GM18502 (cell line): ENCODE results near the gene FAM131B.
"Not testable (repeated sequence)": the region's sequence is repeated elsewhere in the genome, so short reads cannot be mapped to it uniquely, and the experiment has no call there.

Source experiments
- ATAC-seq: cut with Tn5 transposase; IDR thresholded peaks from one replicate; pipeline ENCODE4 v1.9.1; 2021; ENCODE audit warnings: mild to moderate bottlenecking; ENCODE audit not compliant: unreplicated experiment, poor library complexity

FAM131B gene

GRCh38 chr7:143362131-143363015, at the start of gene FAM131B:
Gene FAM131B, minus strand, starts transcription at chr7:143362713. Its CDS starts 110 bp downstream, at chr7:143362603.
- no peak for ATAC-seq

DNA sequence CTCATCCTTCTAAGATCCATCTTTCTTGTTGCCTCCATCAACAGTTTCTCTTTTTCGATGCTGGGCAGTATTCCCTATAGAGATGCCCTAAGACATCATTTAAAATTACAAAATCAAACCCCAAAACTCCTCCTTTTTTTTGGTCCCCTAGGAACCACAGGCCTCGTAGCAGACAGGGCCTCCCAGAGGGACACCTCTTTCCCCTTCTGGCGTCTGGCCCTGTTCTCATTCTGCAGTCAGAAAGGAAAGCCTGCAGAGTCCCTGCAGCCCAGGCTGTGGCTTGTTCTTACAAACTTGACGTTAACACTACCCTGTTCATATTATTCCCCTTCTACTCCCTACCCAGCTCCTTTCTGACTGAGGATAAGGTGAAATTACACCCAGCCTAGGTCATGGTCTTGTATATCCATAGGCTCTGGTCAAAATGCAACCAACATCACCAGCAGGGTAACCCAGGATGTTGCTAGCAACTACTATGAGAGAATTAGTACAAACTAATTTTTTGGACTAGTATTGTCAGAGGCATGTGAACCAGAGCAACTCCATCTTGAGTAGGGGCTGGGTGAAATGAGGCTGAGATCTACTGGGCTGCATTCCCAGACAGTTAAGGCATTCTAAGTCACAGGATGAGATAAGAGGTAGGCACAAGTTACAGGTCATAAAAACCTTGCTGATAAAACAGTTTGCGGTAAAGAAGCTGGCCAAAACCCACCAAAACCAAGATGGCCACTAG, 49.6 kb upstream of the FAM131B start:
- ATAC-seq: no peak

GRCh38 chr7:143410521-143411004, 48.0 kb upstream of the FAM131B start:
- ATAC-seq: no peak

- ATAC-seq: no peak
These were observed 46.4 kb upstream of the FAM131B start, which contains the start of gene EPHA1 for GRCh38 chr7:143408686-143409561. Gene EPHA1, minus strand, starts transcription at chr7:143408856. Its CDS starts 51 bp downstream, at chr7:143408805.

DNA sequence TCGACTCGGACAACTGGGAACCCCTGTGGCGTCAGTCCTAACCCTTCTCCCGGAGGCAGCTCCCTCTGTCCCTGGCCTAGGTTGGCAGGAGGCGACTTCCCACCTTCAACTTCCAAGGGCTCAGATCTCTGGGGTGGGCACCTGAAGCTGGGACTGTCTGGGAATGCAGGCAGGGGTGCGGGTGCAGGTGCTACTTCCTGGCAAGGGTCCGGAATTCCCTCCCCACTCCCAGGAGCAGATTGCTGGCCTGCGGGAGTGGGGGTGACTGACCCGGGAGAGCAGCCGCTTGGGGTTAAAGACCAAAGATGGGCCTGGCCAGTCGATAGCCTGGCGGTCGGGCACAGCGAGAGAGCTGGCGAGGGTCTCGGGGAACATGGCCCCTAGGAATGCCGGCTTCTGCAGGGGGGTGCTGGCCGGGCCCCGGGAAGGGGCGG, 45.8 kb upstream of the FAM131B start:
- ATAC-seq: no peak

DNA sequence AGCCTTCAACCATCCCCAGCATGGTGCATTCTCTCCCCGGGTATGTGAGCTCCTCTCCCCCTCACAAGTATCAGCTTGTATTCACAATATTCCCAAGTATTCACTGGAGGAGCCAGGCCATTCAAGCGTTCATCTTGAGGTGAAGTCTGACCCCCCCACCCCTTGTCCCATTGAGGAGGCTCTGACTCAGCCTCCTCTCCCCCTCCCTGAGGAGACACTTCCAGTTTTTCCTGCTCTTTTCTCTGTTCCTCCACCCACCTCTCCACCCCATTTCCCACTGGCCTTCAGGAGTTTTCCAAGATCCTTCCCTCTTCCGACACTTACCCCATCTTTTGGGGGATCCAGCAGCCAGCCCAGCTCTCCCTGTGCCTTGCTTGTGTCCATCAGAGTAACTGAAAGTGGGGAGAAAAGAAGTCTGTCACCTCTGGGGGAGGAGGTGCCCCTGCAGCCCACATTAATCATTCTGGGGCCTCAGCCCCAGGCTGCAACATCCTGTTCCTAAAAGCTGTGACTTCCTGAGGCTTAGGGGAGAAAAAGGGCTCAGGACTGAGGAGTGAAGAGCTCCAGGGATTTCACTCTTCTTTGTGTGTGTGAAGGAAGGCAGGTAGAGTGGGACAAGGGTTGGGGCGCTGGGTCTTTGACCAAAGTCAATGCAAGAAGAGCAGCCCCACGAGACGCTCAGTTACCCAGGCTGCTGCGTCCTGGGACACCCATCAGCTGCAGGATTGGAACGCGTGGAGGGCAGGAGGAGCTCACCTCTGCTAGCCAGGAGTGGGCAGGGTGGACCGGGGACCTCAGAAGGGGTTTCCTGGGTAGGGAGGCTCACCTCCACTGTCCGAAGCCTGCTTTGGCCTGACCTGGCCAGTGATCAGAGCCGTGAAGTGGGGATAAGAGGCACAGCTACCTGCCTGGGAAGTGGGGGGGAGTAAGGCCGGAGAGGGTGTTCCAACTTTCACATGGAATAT, 45.1 kb upstream of the FAM131B start:
- ATAC-seq: no peak

- no peak for ATAC-seq
These were observed 43.5 kb upstream of the FAM131B start for GRCh38 chr7:143406002-143406357.

DNA sequence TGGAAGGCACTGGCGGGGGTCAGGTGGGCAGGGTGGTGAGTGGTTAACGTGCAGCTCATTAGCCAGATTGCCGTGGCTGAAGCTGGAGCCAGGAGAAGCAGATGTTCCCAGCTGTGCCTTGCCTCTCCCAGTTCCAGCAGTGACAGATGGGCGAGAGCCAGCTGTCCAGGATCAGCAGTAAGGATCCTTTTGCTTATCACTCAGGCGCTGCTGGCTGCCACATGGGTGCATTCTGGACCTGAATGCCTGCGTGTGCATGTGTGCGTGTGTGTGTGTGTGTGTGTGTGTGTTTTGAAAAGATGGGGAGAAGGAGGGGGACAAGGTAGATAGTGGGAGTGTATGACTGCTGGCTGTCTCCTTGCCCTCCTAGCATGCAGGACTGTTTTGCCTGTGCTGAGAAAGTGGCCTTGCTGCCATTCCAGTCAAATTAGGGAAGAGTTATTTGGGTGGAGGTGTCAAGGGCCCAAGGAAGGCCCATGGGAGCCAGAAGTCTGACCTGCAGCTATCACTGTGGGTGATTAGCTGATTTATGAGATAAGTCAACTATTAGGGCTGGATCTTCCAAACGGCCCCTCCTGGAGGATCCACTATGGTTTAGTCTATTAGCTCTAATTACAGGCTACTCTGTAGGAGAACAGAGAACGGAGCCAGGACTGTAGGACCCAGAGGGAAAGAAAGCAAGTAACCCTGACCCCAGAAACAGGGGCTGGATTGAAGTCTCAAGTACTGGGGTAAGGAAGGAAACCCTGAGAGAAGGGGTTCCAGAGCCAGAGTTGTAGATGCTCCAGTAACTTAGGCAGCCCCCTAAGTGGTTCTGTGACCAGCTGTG, 42.9 kb upstream of the FAM131B start:
- no peak for ATAC-seq

DNA sequence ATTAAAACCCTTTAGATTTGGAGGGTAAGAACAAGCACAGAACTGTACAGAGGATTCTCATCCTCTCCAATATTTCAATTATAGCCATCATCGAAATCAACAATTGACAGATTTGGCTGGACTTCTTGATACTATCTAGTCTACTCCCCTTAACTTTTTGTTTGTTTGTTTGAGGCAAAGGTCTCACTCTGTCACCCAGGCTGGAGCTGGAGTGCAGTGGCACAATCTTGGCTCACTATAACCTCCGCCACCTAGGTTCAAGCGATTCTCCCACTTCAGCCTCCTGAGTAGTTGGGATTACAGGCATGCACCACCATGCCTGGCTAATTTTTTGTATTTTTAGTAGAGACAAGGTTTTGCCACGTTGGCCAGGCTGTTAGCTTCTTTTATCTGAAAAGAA, 39.7 kb upstream of the FAM131B start:
- not testable (repeated sequence) for ATAC-seq

GRCh38 chr7:143401265-143401664, 38.8 kb upstream of the FAM131B start:
- no peak for ATAC-seq

DNA sequence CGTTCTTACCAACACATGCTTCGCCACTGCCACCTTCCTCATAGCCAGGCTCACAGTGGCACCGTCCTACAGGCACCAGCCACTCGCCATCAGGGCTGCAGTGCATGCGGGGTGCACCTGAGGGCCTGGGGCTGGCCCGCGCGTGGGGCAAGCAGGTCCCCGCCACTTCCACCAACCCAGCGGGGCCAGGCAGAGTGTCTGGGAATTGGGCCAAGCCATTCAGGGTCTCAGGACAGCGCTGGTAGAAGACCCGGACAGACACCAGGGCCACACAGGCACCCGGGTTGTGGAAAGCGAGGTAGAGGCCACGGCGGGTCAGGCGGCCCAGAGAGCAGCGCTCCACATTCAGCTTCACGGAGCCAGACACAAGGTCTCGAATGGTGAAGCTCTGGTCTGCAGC, 37.1 kb upstream of the FAM131B start:
- no peak for ATAC-seq

DNA sequence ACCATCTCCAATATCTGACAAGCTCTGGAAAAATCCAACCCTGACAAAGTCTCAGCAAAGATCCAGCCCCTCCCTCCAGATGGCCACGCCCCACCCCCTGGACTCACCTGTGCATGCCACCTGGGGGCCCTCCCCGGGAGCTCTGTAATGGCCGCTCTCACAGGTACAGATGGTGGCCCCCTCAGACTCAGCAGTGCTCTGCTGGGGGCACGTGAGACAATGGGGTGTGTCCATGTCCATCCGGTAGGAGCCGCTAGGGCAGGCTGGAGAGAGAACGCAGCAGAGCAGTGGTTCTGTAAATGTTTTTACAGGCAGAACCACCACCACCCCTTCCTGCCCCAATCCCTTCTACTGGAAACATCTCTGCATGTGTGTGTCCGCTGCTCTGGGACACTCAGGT, 36.6 kb upstream of the FAM131B start:
- ATAC-seq: no peak

DNA sequence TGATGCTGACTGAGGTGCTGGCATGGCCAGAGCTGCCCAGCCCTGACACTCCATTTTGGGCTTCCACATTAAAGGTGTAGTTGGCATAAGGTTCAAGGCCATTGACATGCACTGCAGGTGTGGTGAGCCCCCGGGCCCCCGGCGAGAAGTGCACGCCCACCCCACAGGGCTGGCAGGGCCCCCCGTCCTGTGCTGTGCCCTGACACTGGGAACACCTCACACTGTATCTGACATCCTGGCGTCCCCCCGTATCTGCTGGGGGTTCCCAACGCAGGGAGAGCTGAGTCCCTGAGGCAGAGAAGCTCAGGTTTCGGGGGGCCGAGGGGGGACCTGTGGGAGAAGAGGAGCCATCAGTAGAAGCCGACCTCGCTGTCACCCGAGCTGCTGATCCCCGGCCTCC, 36.1 kb upstream of the FAM131B start:
- no peak for ATAC-seq

- no peak for ATAC-seq
These were observed 35.4 kb upstream of the FAM131B start for GRCh38 chr7:143397710-143398530.

DNA sequence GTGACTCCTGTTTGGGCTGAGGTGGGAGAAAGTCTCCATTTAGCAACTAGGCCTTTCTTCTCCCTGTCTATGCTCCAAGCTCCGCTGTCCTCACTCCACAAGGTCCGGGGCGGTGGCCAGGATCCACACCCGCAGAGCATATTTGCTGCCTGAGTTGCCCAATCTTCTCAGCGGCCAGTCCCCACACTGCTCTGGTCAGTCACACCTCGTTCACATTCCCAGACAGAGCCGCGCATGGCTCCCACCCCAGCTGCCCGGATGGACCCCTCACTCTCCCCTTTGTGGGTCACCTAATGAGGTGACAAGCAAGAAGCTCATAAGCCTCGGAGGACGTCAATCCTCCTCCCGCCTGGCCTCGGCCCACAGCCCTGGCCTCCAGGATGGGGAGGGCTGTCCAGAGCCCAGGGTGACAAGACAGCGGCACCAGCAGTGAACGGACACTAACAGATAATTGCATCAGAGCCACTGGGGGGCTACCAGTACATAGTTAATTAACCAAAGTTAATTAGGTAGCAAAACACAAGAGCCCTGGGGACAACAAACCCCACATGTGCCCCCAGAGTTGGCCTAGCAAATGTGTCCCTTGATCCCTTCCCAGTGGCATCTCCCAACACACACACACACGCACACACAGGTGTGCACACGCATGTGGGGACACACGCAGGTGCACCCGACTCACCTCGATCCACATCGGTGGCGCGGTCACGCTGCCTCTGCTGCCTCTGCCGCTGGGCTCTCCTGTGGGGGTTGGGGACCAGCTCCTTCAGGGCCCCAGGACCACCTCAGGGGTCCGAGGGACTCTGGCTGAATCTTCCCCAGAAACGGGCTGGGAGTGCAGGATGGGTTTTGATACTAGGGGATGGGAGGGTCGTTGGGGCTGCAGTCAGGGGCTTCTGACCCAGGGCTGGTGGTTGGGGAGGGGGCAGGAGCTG, 34.4 kb upstream of the FAM131B start:
- no peak for ATAC-seq

- ATAC-seq: no peak
These were observed 33.7 kb upstream of the FAM131B start for GRCh38 chr7:143396182-143396581.
